NCI-H748 treated with DMSO at 0.1 percent for 48 hours (cell line): ENCODE measurements around the gene MAN1A1.

ENCODE experiments used
- DNase-seq: peaks from one replicate; lab custom pipeline; 2025; lab: John Stamatoyannopoulos, UW

The MAN1A1 gene

DNA sequence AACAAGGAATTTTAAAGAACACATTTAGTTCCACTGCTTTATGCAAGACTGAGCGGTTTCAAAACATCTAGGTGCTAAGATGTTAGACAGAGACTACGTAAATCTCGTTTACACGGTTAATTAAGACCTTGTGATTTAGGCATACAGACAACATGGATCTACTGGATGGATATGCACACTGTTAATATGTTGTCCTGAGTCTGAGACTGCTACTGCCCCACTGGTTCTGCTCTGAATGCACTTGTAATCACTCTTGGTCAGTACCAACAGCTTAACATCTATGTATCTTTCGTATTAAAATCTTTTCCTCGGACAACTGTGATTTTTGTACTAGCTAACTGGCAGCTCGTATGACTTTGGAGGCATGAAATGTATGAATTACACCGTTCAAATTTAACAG, 3.1 kb downstream of the MAN1A1 start:
- no peak for DNase-seq

DNA sequence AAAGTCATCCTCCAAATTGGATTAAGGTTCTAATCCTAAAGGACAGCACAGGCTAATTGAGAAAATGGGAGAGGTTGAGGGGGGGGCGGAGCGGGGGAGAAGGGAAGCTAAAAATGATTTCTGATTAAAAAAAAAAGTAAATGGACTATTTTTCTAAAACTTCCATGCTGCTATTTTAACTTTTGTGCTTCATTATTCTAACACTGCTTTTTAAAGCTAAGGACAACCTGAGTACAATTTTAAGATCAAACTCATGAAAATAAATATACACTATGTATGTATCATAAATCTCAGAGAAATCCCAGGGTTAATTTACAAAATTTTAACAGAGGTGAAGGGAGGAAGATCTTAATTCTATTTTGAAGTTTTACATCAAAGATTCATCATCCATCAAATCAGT, 4.4 kb downstream of the MAN1A1 start:
- DNase-seq = no peak

DNA sequence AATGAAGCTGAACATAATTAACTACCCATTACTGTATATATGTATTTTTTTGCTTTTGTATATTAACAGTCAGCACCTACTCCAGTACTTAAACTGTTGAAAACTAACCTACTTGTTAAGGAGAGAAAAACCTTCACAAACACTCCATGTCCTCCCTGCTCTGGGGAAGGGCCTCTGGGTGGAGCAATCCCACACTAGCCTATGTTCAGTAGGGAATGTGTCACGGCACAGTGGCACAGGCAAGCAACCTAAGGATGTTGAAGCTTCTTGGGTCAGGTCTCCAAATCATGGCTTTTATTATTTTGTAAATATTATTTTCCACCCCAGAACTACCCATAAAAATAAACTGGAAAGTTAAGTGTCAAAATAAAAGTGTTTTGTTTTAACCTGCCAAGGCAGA, 5.3 kb downstream of the MAN1A1 start:
- DNase-seq = no peak

DNA sequence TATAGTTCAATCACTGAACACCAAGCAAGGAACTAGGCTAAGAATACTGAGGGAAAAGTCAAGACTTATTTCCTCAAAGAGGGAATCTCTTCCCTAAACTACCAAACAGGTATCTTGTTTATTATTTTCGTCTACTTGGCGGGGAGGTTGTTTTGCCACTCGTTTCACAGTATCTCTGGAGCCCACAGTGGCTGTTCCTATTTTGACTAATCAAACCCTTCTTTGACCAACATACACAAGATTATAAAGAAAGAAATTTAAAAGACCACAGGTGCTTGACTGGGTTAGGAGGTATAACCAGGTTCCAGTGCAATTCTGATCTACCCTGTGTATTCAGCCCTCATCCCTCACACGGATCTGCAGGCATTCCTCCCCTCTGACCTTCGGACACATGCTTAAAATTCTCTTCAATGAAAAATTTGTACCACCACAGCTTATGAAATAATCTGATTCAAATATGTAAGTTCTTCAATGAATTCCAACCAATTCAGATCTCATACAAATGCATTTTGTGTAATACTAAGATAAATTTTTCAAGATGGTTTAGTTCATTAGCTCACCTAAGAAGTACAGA, 5.9 kb downstream of the MAN1A1 start:
- DNase-seq = no peak

DNA sequence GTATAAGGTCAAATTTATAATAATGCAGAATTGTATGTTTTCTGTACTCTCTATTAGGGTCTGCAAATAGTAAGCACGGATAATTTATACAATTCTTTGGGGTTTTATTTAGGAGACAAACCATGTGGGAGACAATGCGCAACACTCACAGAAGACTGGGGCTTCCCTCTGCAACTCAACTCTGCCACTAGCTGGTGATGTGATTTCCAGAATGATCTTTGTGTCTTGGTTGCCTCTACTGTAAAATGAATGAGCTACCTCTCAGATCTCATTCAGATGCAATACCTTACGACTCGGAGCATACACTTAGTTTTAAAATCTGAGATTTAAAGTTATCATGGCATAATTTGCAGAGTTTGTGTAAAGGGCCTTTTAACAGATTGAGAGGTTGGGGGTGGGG, 6.4 kb downstream of the MAN1A1 start:
- DNase-seq = no peak

DNA sequence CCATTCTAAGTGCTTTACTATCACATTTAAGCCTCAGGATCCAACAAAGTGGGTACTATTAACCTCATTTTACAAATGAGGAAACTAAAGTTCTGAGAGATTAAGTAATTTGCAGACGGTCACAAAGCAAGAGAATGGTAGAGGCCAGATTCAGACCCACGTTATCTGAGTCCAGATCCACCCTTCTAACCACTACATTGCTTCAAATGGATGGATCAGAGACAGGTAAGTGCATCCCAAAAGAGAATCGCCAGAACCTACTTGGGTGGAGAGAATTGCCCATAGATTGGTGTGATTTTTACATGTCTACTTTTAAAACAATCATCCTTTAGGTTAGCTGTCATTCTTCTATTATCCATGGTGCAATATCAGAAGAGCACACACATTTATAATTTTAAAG, 7.1 kb downstream of the MAN1A1 start:
- no peak for DNase-seq

DNA sequence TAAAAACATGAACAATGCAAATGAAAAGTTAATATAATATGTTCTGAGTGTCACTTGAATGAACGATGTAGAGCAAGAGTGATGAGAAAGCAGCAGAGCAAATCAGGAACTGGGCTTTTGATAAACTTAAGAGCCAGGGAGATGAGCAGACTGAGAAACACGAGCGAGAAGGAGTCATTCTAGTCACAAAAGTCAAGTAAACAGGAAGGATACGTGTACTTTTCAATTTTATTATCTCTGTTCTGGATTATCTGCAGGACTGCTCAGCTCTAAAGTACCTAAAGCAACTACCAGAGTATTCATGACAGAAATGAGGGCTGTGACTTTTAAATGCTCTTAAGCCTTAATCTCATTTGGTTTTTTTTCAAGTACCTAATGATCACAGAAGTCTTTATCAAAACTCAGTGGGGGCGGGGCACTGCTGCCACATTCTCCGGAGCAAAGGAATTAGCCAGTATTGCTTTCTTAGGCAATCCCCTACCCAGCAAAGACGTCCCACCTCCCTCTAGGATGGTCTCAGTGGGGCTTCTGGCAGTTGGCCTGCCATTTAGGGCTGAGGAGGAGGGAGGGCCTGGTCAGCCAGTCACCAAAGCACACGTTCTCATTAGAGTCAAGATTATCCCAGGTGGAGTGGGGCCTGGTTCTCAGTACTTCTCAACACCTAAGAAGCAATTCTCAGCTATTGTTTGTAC, 8.6 kb downstream of the MAN1A1 start:
- DNase-seq = no peak

DNA sequence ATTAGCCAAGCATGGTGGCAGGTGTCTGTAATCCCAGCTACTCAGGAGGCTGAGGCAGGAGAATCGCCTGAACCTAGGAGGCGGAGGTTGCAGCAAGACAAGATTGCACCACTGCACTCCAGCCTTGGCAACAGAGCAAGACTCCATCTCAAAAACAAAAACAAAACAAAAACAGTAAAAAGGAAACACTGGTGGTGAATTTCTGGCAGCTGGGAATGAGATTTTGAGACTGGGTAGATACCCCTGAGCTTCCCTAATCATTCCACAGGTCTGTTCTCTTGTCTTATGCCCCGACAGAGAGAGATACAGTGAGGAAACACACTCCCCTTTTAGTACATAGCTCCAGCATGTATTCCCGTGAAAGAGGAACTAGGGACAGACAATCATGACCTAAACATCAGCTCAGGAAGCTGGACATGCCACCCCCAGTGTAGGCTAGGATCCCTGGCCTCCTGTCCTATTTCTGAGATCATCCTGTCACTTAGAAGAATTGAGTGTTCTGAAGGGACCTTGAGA, 9.6 kb downstream of the MAN1A1 start:
- DNase-seq = no peak

DNA sequence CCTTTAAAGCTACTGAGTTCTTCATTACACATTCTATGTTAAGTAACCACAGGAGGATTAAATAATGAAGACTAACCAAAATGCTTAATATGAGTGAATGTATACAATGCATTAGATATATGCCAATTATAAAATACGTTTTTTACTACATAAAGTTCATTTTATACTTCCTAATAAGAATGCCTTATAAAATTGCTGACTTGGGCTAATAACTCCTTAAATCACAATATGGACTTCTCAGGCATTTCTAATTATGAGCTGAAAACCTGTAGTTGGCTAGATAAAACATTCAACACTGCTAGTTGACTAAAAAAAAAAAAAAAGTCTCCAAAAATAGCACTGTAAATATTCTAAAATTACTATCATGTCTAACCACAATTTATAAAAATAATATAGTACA, 11.8 kb downstream of the MAN1A1 start:
- DNase-seq = no peak

DNA sequence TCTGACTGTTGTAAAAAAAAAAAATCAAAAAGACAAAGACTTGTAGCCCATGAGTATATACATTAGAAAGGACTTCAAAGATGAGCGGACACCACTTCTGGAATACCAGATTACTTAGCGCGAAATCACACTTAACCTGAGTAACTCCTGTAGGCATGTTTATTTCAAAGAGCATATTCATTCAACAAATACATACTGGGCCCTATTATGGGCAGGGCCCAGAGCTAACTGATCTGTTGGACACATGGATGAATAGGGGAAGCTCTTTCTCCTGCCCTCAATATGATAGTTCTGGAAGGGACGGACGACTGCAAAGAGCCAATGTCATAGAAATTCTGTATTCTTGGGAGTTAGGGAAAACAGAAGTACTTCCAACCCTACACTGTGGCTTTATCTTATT, 12.3 kb downstream of the MAN1A1 start:
- no peak for DNase-seq

DNA sequence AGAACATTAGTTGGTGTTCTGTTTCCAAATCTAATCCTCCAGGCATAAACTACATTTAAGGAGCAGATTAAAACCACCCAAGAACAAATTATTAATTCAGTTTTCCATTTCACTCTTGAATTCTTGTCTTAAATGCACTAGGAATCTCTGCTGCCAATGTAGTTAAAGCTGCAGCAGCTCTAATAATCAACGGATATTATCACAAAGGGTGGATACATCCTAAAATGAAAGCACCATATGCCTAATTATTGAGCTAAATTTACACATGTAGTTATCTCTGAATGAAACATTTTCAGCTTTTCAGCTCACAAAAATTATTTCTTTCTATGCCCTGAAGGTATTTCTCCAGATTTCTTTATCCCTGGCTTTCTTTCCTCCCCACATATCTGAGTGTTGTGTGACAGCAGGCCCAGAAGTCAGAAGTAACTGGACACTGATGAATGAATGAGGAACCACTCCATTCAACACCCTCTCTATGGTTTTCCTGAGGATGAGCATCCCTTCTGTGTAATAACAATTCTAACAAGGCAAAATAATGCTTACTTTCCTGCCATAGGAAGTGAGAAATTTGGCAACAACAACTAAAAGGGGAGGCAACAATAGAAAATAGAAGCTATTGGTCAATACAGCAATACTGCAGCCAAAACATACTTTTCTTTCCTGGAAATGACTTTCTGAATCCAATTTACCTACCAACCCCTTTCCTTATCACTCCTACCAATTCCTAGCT, 14.9 kb downstream of the MAN1A1 start:
- DNase-seq = no peak

DNA sequence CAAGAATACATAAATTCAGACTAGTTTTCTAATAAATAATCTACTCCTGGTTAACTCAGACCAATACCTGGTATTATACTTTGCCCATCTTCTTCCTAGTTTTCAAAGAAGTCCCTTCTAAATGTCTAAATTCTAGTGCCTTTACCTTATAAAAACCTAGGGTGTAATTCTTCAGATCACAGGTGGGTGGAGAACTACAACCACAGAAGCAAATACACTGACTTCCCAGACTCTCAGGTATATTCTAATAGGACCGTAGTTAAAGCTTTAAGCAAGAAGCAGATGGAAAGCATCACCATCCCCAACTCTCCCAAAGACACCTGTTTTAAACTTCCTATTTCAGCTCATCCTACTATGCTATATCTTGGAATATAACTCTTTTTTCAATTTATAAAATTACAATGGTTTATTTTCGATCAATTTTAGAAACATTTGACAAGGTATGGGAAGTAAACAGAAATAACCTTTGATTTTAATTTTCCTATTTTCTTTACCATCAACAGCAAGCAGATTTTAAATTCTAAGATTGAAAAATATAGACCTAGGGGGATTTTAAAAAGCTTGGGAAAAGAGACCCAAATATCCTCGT, 15.8 kb downstream of the MAN1A1 start:
- DNase-seq = peak; percentile 38

DNA sequence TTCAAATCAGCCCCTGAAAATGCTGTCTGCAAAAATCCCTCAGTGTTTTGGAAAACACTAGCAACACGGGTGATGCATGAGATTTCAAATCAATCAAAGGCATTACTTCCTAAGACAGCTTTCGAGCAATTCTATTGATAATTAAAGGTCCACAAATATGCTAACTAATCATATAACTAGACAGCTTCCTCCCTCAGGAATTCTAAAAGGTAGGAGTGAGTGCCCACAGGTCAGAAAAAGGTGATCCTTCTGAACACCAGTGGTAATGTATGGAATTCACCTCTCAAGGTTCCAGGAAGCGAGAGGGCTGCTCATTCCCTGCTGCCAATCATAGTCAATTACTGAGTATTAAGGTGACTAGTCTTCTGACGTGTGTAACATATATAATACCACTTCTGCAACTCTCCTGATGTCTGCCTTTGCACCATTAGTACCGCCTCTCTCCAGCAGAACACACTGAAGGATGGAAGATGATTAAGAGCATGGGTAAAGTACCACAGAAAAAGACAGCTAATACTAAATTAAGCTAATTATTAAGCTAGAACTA, 16.4 kb downstream of the MAN1A1 start:
- no peak for DNase-seq

DNA sequence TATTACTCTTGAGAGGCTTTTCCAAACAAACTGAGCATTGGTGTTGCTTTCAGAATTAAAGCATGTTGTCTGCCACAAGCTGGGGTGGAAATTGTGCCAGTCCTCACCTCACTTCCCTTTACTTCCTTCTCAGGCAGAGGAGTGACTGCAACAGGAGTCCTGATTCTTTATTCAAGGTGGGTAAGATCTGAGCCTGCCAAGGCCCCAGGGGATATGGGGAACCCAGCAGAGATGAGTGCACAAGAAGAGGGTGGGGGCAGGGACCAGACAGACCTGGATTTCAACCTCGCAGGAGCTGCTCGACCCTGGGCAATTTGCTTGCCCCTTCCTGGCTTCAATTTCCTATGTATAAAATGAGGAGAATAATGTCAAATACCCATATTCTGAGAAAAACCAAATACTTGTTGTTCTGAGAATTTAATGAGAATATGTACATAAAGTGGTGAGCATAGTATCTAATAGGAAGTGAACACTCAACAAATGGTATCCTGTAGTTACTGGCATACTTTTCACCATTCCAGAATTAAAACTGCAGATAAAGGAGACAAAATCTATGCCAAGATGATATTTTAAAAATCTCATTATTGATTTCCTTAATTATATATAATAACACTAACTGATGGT, 17.8 kb downstream of the MAN1A1 start:
- no peak for DNase-seq

DNA sequence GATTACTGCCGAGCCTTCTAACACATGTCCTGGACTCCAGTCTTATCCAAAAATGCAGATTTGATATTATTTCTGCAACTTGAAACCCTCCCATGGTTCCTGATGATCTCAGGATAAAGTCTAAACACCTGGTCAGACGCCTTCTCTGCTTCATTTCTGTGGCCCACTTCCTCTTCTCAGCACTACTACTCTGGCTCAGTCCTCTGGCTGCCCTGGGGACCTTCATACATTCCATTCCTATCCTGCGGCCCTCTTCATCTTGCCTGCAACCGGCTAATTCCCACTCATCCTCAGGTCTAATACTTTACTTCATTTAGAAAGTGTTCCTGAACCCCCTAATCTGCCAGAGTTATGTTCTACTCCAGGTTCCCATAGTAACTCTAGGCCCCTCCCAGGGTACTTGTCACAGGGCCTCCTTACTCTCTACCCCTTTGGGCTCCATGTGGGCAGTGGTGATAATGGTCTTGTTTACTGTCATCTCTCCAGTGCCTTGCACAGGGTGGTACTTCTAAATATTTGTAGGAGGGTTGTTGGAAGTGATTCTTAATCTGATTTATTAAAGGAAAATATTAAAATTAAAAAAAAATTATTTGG, 18.9 kb downstream of the MAN1A1 start:
- no peak for DNase-seq

DNA sequence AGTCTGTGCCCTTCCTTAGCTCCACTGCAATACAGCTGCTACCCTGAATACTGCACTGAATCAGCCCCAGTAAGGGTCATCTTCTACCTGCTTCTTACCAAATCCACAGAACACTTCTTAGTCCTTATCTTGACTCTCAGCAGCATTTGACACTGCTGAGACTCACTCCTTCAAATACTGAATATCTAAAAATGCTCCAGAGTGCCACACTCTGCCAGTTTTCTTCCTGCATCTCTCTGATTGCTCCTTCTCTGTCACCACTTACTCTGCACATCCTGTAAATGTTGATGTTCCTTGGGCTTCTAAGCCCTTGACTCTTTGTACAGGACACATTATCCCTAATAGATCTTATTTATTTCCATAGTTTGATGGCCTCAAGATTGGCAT, 19.8 kb downstream of the MAN1A1 start:
- DNase-seq = no peak

DNA sequence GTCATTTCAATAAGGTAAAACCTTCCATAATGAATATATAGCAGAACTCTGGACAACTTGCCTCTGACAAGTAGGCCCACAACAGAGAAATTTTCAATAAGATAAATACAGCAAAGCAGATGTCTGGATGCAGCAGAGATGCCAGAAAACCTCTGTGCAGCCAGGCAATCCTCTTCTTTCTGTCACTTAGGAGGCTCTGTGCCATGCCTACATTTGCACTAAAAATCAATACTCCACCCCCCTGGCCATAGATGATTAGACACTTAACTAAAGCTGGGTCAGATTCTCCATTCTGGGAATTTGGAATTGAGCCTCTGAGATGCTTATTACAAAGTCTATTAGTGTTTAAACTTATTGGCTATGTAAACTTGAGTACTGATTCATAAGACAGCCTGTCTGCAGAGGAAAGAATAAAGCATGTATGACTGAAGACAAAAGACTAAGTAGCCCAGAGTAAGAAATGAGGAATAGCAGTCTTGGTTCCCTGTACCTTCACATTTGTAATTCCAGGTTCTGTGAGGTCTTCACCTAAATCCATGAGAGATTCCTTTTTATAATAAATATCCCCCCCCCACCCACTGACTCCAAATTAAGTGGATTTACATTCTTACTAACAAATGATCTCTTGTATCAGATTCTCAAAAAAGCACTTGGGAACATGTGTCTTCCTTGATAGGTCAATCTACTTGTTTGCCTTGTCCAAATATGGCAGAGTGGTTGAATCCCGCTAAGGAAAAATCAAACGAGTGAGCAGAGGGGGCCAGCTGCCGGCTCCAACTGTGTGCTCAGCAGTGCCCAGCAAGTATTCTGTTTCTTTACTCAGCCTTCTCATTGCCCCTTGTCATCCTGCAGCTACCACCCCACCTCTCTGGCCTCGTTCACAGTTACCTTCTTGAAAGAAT, 20.4 kb downstream of the MAN1A1 start:
- no peak for DNase-seq

DNA sequence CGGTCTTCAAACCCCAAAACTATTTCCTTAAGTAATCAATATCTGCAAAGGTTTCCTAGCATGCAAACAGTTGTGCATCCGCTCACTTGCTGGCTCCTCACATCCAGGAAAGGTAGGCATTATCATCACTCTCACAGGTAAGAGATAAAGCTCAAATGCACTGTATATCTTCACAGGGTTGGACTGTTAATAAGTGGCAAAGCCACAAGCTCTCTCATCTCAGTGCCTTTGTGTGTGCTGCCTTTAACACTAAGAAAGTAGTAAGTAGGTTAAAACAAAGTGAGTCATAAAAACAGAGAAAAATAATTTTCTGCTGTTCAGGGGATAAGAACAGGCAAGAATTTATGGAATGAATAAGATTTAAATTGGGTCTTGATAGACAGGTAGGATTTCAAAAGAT, 21.3 kb downstream of the MAN1A1 start:
- DNase-seq = no peak

DNA sequence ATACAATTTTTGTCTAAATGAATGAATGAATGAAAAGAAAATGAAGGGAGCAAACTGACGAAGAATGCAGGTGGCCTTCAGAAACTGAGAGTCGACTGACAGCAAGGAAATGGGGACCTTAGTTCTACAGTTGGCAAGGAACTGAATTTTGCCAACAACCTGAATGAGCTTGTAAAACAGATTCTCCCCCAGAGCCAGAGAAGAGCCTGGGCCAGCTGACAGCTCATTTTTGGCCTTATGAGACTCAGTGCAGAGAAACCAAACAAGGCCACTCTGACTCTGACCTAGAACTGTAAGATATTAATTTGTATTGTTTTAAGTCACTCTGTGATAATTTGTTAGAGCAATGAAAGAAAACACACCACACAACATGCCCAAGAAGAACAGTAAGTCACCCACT, 21.8 kb downstream of the MAN1A1 start:
- no peak for DNase-seq

DNA sequence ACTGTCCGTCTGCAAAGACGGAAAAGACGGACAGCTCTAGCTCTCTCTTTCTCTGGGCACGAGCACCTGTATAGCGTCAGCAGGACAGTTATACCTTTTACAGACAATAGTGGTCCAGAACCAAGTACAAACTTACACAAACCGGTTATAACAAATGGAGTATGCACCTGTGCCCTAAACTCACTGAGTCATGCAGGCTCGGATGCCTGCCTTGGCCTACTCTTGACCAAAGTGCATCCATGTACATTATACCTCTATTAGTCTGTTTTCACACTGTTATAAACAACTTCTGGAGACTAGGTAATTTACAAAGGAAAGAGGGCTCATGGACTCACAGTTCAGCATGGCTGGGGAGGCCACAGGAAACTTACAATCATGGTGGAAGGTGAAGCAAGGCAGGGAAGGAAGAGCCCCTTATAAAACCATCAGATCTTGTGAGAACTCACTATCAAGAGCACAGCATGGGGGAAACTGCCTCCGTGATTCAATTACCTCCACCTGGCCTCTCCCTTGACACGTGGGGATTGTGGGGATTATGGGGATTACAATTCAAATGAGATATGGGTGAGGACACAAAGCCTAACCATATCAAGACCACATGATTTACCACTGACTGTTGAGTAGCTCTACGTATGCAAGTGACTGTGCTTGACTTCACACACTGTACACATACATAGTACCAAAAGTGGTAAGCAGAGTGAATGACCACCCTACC, 23.1 kb downstream of the MAN1A1 start:
- no peak for DNase-seq
